ENCODE measurements around the gene FAM162B.
"Not testable (repeated sequence)": the region's sequence is repeated elsewhere in the genome, so short reads cannot be mapped to it uniquely, and the experiment has no call there.

Gene FAM162B

DNA sequence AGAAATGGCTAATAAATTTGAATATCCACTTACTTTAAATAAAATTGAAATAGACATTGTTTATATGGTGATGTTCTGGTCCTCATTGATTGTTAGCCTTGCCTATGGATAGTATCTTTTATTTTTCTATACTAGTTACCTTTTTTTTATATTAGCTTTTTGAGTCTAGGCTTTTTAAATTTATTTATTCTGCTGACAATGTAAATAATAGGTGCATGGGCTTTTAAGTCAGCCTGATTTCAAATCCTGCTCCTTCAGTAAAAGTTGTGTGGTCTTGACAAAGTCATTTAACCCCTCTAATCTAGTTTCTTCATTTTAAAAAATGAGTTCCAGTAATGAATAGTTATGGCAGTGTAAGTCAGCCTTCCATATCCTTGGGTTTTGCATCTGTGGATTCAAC is 38.6 kb downstream of the FAM162B start:
- no peak for DNase-seq (ENCODE audit: low read depth in 3 of 3)

- no peak for DNase-seq (ENCODE audit: low read depth in 3 of 3)
These were observed 50.8 kb downstream of the FAM162B start for GRCh38 chr6:116714761-116715160.

DNA sequence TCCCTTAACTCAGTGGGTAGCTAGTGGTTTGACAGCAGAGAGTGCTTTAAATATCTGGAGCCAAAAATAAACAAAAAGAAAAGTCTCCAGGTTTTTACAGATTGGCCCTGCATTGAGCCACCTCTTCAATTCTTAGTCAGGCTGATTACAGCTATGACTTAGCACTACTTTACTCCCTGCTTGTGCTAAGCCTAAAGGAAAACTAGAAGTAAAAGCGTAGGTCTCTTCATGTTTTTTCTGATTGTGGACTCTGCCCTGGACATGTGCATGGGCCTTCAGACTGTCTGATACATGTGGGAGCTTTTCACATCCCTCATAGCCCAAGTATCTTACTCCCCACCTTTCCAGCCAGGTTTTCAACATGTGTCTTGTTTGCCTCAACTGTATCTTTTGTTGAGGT is 51.2 kb downstream of the FAM162B start:
- DNase-seq (ENCODE audit: low read depth in 3 of 3), result no peak

- DNase-seq (ENCODE audit: low read depth in 3 of 3), result no peak
These were observed 59.6 kb downstream of the FAM162B start for GRCh38 chr6:116705917-116706316.

DNA sequence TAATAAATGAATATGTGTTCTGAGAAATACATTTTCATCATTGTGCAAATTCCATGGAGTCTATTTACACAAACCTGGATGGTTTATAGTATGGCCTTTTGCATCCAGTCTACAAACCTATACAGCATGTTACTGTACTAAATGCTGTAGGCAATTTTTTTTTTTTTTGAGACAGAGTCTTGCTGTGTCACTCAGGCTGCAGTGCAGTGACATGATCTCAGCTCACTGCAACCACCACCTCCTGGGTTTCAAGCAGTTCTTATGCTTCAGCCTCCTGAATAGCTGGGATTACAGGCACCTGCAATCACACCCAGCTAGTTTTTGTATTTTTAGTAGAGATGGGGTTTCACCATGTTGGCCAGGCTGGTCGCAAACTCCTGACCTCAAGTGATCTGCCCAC is 61.6 kb downstream of the FAM162B start:
- not testable (repeated sequence) for DNase-seq (ENCODE audit: low read depth in 3 of 3)

Measured in stimulated activated CD4-positive, alpha-beta T cell treated with anti-CD3 and anti-CD28 coated beads, TNF-alpha, amount 100 ng/mL, for 48 hours (primary cell).